Ovary (tissue), 9 donors: Measurements from ENCODE around the gene PCGF5. TPM values are rescaled to one million over a fixed set of nuclear protein-coding genes. Genes with fewer than 3 reads are reported as not detected.

Experiments used
- DNase-seq, 5 donors: peaks; one replicate each; pipeline ENCODE4 v3.0.0-alpha.2; 2019 to 2020
- H3K27ac ChIP-seq, 2 donors: fragments of 200-600 bp; one replicate each; pipeline versions ENCODE4 v1.5.1 to v1.8.0; 2019 to 2022
- H3K27me3 ChIP-seq: fragments of 200-600 bp; one replicate; pipeline ENCODE4 v1.8.0; 2022
- H3K36me3 ChIP-seq: fragments of 200-600 bp; sonication (generic); one replicate; pipeline ENCODE4 v1.5.1; 2019
- H3K4me1 ChIP-seq: one replicate; pipeline ENCODE4 v1.8.1; 2013; ENCODE audit warnings: mild to moderate bottlenecking, moderate library complexity; ENCODE audit not compliant: insufficient read depth
- H3K4me3 ChIP-seq: fragments of 200-600 bp; sonication (generic); one replicate; pipeline ENCODE4 v1.5.1; 2017
- H3K9me3 ChIP-seq, 2 donors: fragments of 200-600 bp in 1 of 2; sonication (generic) in 1 of 2; one replicate each; pipeline versions ENCODE4 v1.5.1 to v1.8.1; 2013 to 2019; ENCODE audit warnings: mild to moderate bottlenecking in 1 of 2, moderate library complexity in 1 of 2
- CTCF ChIP-seq, 3 donors: fragments of 450-650 bp in 2 of 3; fragments of 200-600 bp in 1 of 3; IDR thresholded peaks; one replicate each; pipeline versions ENCODE4 v1.5.1 to v1.8.0; 2016 to 2022; ENCODE audit warnings: antibody characterized with exemption in 3 of 3, mild to moderate bottlenecking in 1 of 3
- EP300 ChIP-seq: sonication (generic); formaldehyde crosslinking; IDR thresholded peaks from one replicate; pipeline ENCODE4 v1.6.1; 2017; ENCODE audit warnings: antibody characterized with exemption
- POLR2A ChIP-seq: fragments of 450-650 bp; IDR thresholded peaks from one replicate; pipeline ENCODE4 v1.6.1; 2017; ENCODE audit warnings: antibody characterized with exemption, mild to moderate bottlenecking, moderate library complexity
- WGBS, 3 donors: extraction: QIAGEN DNeasy Blood & Tissue Kit in 1 of 3; methylation state at CpG; one replicate each; pipeline versions ENCODE4 v1.1.5 to v1.1.7; 2013 to 2017; 5-methylcytosine and 5-hydroxymethylcytosine counted together
- intact Hi-C, 4 donors: fragments of 100-400 bp; cut with DNase I; formaldehyde crosslinking; loops; one replicate each; pipeline versions ENCODE4 v1.11.0 to v1.15.1; 2022 to 2023
- polyA plus RNA-seq, 2 donors: library from polyadenylated mRNA; stranded (reverse); fragments of 200-250 nt in 1 of 2; fragments of 350-450 nt in 1 of 2; fragmentation: Illumina TruSeq in 1 of 2; extraction: RNeasy Lipid Tissue Mini Kit (QIAGEN cat#74804) in 1 of 2; gene quantifications; one replicate each; pipeline ENCODE4 v1.2.3, GENCODE V29; 2013 to 2014
- total RNA-seq, 7 donors: library from RNA; depleted of rRNA in 2 of 7; stranded (reverse); fragments of >200 nt in 2 of 7; fragmentation: NEBNext Ultra II Directional in 3 of 7; extraction: Animal tissue kit (Norgen Biotek cat#: 25700) in 3 of 7; gene quantifications; one replicate each; pipeline versions ENCODE4 v1.1.0 to v1.2.4, GENCODE V29; 2016 to 2023
- donor health status: DM: no; HTN: no; CAD: no; lungs with moderate emphysema.
- donor health status: DM: no; HTN: no; CAD: no.
- donor health status: Bipolar disorder and iron deficiency.
- donor health status: DM: yes; HTN: yes; CAD: no.
- donor health status: DM: no; HTN: no; CAD: no.
- donor health status: DM: yes; HTN: yes; CAD: no.

Gene PCGF5
- total and polyA plus RNA-seq, 9 donors, result 13.1 to 49.0 (median 36.1) TPM

GRCh38 chr10:91198781-91199180 lies 21.7 kb upstream of the PCGF5 start:
- Histone ChIP-seq H3K27me3 (no peaks in the 10 kb centered on the region), H3K36me3 (no peaks in the 10 kb centered on the region), H3K9me3 (no peaks in the 10 kb centered on the region), H3K4me1 (peaks cover 9% of the 10 kb centered on the region), H3K27ac (peak overlapping the region in 1 of 2 donors; percentile 38), H3K4me3 (no peak overlapping the region)
- DNase-seq, result no peak
- WGBS, 3 donors, result 29 to 64% (median 61%) methylated on average over 1 of the region's 1 CpG
- TF ChIP-seq EP300 (no peak), POLR2A (no peak)
- intact Hi-C loops, result no loop called here

- Histone ChIP-seq H3K9me3 (no peaks in the 10 kb centered on the region), H3K27ac (no peak overlapping the region), H3K4me3 (no peak overlapping the region), H3K27me3 (no peaks in the 10 kb centered on the region), H3K36me3 (no peaks in the 10 kb centered on the region), H3K4me1 (peaks cover 9% of the 10 kb centered on the region)
- DNase-seq, result no peak
- no peak for TF ChIP-seq EP300
- no peak for TF ChIP-seq CTCF (IDR thresholded peaks at IDR 0.05)
- TF ChIP-seq POLR2A, result no peak
- intact Hi-C loops, result no loop called here
- WGBS, 3 donors, result 63 to 71% (median 64%) methylated on average over 5 of the region's 5 CpGs
Observed at GRCh38 chr10:91200314-91201212, 19.9 kb upstream of the PCGF5 start.

- Histone ChIP-seq H3K36me3 (no peaks in the 10 kb centered on the region), H3K4me3 (no peak overlapping the region), H3K4me1 (peaks cover 10% of the 10 kb centered on the region), H3K9me3 (no peaks in the 10 kb centered on the region), H3K27me3 (no peaks in the 10 kb centered on the region), H3K27ac (no peak overlapping the region)
- no peak for TF ChIP-seq CTCF (IDR thresholded peaks at IDR 0.05)
- TF ChIP-seq POLR2A, result no peak
- TF ChIP-seq EP300, result no peak
- WGBS, 3 donors, result 52 to 63% (median 56%) methylated on average over 3 of the region's 3 CpGs
- DNase-seq, result no peak
- intact Hi-C loops, result no loop called here
Observed at GRCh38 chr10:91201213-91201996, 19.1 kb upstream of the PCGF5 start.

- 0 to 42% (median 0%) methylated on average over 1 of the region's 1 CpG for WGBS, 3 donors
- Histone ChIP-seq H3K4me3 (no peak overlapping the region), H3K4me1 (peaks cover 3% of the 10 kb centered on the region), H3K36me3 (no peaks in the 10 kb centered on the region), H3K9me3 (no peaks in the 10 kb centered on the region), H3K27ac (no peak overlapping the region), H3K27me3 (no peaks in the 10 kb centered on the region)
- intact Hi-C loops, result no loop called here
- TF ChIP-seq EP300 (no peak), POLR2A (no peak)
- no peak for DNase-seq
Observed at GRCh38 chr10:91206427-91206826, 14.0 kb upstream of the PCGF5 start.

GRCh38 chr10:91206837-91207474 lies 13.5 kb upstream of the PCGF5 start:
- WGBS, 3 donors, result 84 to 86% (median 85%) methylated on average over 3 of the region's 3 CpGs
- Histone ChIP-seq H3K9me3 (no peaks in the 10 kb centered on the region), H3K27me3 (no peaks in the 10 kb centered on the region), H3K27ac (no peak overlapping the region), H3K4me1 (peaks cover 3% of the 10 kb centered on the region), H3K4me3 (no peak overlapping the region), H3K36me3 (no peaks in the 10 kb centered on the region)
- no peak for TF ChIP-seq EP300
- TF ChIP-seq CTCF (IDR thresholded peaks at IDR 0.05), result no peak
- no peak for TF ChIP-seq POLR2A
- no peak for DNase-seq
- intact Hi-C loops, result no loop called here
